ENCODE results near the gene MAP7D3.

The MAP7D3 gene

DNA sequence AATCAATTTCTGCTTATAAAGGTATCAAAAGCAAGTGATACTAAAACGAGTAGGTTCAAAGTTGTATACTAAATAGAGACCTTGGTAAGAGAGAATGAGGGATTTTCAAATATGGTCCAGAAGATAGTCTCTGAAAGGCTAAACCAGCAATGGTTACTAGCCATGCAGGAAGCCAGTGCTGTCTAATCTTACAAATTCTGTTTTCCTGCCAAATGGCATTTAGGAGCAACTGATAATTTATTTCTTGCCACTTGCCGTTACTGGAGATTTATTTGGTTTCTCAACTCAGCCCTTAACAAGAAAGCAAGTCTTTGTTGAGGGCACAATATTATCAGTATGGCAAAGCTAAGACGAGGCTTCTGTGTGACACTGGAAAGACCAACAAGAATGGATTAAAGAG, 47.2 kb downstream of the MAP7D3 start:
- H3K79me1 ChIP-seq (ENCODE audit: low read depth, low read length) = no peaks in the 10 kb centered on the region
- no peak overlapping the region for H2BK15ac ChIP-seq (ENCODE audit: low read length)
- H3K4me3 ChIP-seq (ENCODE audit: low read length in 2 of 2) = no peak overlapping the region
- H3K27me3 ChIP-seq (ENCODE audit: control insufficient read depth in 3 of 3, insufficient read depth in 3 of 3, low read depth in 1 of 3, low read length in 3 of 3) = no peaks in the 10 kb centered on the region
- H3K36me3 ChIP-seq (replicated peaks in 1 of 2; ENCODE audit: control insufficient read depth in 2 of 2, insufficient read depth in 2 of 2, low read length in 2 of 2) = peaks cover 4 to 10% of the 10 kb centered on the region in 2 donors
- no CpG with 5 or more reads among the region's 3 CpGs for WGBS, 2 donors (ENCODE audit: extremely low coverage in 2 of 2, insufficient read length in 2 of 2, insufficient replicate concordance in 1 of 2)
- H3K9ac ChIP-seq (ENCODE audit: low read depth, low read length, poor library complexity) = no peak overlapping the region
- H2BK5ac ChIP-seq (ENCODE audit: low read length) = no peak overlapping the region
- no peak overlapping the region for H3K4me2 ChIP-seq (ENCODE audit: insufficient read depth, low read length, poor library complexity, severe bottlenecking)
- no peak overlapping the region for H4K91ac ChIP-seq (ENCODE audit: low read depth, low read length, poor library complexity)
- no peak overlapping the region for H2AK5ac ChIP-seq (ENCODE audit: low read depth, low read length)
- peaks cover 0 to 3% of the 10 kb centered on the region in 2 donors for H3K4me1 ChIP-seq (ENCODE audit: control insufficient read depth in 2 of 2, insufficient read depth in 1 of 2, low read depth in 1 of 2, low read length in 2 of 2)
- H2AFZ ChIP-seq (ENCODE audit: low read length) = no peak overlapping the region
- no peak overlapping the region for H3K27ac ChIP-seq (replicated peaks; ENCODE audit: low read length)
- no peak overlapping the region for H2BK120ac ChIP-seq (ENCODE audit: low read depth, low read length)
- H3K23ac ChIP-seq (ENCODE audit: low read depth, low read length, poor library complexity) = no peak overlapping the region
- no peak overlapping the region for H3K4ac ChIP-seq (ENCODE audit: low read length)
- no peaks in the 10 kb centered on the region for H3K9me3 ChIP-seq (replicated peaks in 1 of 2; ENCODE audit: control insufficient read depth in 2 of 2, insufficient read depth in 1 of 2, low read depth in 1 of 2, low read length in 2 of 2)
- no peak overlapping the region for H4K8ac ChIP-seq (ENCODE audit: low read depth, low read length)
- no peak overlapping the region for H2BK12ac ChIP-seq (ENCODE audit: low read length)
- H3K14ac ChIP-seq (ENCODE audit: low read length) = no peak overlapping the region
- DNase-seq (ENCODE audit: low spot score) = no peak
- no peak overlapping the region for H3K18ac ChIP-seq (ENCODE audit: low read length)

DNA sequence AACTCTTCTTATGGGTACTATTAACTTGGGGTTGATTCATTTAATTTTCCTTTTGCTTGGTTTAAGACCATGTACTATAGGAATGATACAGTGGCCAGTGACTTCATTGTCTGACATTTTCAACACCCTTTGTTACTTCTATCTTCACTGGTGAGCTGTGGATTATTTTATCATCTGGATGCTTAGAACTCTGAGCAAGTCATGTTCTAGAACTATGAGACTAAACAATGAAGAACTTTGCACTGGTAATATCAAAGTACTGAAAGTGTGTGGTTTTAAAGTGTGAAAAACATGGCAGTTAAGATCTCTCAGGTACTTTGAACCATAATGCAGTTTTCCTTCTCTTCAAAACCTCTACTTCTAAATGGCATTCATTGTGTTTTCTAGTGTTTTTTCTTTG, 47.8 kb downstream of the MAP7D3 start:
- H3K14ac ChIP-seq (ENCODE audit: low read length) = no peak overlapping the region
- H4K8ac ChIP-seq (ENCODE audit: low read depth, low read length) = no peak overlapping the region
- H3K79me1 ChIP-seq (ENCODE audit: low read depth, low read length) = no peaks in the 10 kb centered on the region
- H3K36me3 ChIP-seq (replicated peaks in 1 of 2; ENCODE audit: control insufficient read depth in 2 of 2, insufficient read depth in 2 of 2, low read length in 2 of 2) = peaks cover 4 to 10% of the 10 kb centered on the region in 2 donors
- no peak overlapping the region for H3K4me2 ChIP-seq (ENCODE audit: insufficient read depth, low read length, poor library complexity, severe bottlenecking)
- no peak for DNase-seq (ENCODE audit: low spot score)
- no peaks in the 10 kb centered on the region for H3K27me3 ChIP-seq (ENCODE audit: control insufficient read depth in 3 of 3, insufficient read depth in 3 of 3, low read depth in 1 of 3, low read length in 3 of 3)
- H2BK15ac ChIP-seq (ENCODE audit: low read length) = no peak overlapping the region
- H2BK120ac ChIP-seq (ENCODE audit: low read depth, low read length) = no peak overlapping the region
- H2AK5ac ChIP-seq (ENCODE audit: low read depth, low read length) = no peak overlapping the region
- peaks cover 0 to 3% of the 10 kb centered on the region in 2 donors for H3K4me1 ChIP-seq (ENCODE audit: control insufficient read depth in 2 of 2, insufficient read depth in 1 of 2, low read depth in 1 of 2, low read length in 2 of 2)
- no peak overlapping the region for H3K27ac ChIP-seq (replicated peaks; ENCODE audit: low read length)
- no peak overlapping the region for H3K4ac ChIP-seq (ENCODE audit: low read length)
- H2BK12ac ChIP-seq (ENCODE audit: low read length) = no peak overlapping the region
- H3K9ac ChIP-seq (ENCODE audit: low read depth, low read length, poor library complexity) = no peak overlapping the region
- H2BK5ac ChIP-seq (ENCODE audit: low read length) = no peak overlapping the region
- H2AFZ ChIP-seq (ENCODE audit: low read length) = no peak overlapping the region
- no peaks in the 10 kb centered on the region for H3K9me3 ChIP-seq (replicated peaks in 1 of 2; ENCODE audit: control insufficient read depth in 2 of 2, insufficient read depth in 1 of 2, low read depth in 1 of 2, low read length in 2 of 2)
- no peak overlapping the region for H4K91ac ChIP-seq (ENCODE audit: low read depth, low read length, poor library complexity)
- no peak overlapping the region for H3K4me3 ChIP-seq (ENCODE audit: low read length in 2 of 2)
- H3K23ac ChIP-seq (ENCODE audit: low read depth, low read length, poor library complexity) = no peak overlapping the region
- H3K18ac ChIP-seq (ENCODE audit: low read length) = no peak overlapping the region

DNA sequence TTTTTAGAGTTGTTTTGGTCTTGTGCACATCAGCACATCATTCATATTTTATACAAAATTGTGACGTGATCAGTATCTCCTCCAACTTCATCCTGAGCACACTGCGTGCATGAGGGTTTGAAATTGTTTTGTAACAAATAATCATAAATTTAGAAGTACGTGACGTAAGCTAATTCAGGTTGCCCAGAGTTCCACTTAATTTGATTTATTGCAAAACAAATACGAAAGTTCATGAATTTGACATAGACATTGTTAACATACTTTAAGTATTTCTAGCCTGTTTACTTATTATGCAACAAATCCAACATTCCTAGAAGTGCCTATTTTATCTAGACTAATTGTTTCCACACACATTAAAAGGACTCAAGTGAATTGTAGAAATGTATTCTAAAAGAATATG, 48.3 kb downstream of the MAP7D3 start:
- DNase-seq (ENCODE audit: low spot score) = no peak
- WGBS, 2 donors (ENCODE audit: extremely low coverage in 2 of 2, insufficient read length in 2 of 2, insufficient replicate concordance in 1 of 2) = no CpG with 5 or more reads among the region's 5 CpGs
- H3K4me1 ChIP-seq (ENCODE audit: control insufficient read depth in 2 of 2, insufficient read depth in 1 of 2, low read depth in 1 of 2, low read length in 2 of 2) = peaks cover 0 to 3% of the 10 kb centered on the region in 2 donors

DNA sequence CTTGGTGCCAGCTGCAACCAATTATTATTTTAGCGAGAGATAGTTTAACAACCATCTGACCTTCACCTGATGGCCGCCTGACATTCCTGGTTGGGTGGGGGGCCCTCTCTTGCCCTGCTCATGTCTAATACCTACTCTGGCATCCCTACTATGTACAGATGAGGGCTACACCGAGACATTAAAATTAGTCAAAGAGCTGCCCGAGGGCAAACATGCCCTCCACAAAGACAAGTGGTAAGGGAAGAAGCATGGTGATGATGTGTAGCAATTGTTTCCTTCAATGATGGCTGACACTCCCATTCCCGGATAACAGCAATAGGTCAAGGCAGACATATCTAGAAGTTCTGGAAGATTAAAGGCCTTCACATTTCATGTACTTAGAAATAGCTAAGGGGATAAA, 49.6 kb downstream of the MAP7D3 start:
- Histone ChIP-seq H3K4me1 (ENCODE audit: control insufficient read depth in 2 of 2, insufficient read depth in 1 of 2, low read depth in 1 of 2, low read length in 2 of 2) (peaks cover 0 to 3% of the 10 kb centered on the region in 2 donors), H3K36me3 (replicated peaks in 1 of 2; ENCODE audit: control insufficient read depth in 2 of 2, insufficient read depth in 2 of 2, low read length in 2 of 2) (no peaks in the 10 kb centered on the region), H2BK15ac (ENCODE audit: low read length) (no peak overlapping the region), H3K4me3 (ENCODE audit: low read length in 2 of 2) (no peak overlapping the region), H3K23ac (ENCODE audit: low read depth, low read length, poor library complexity) (no peak overlapping the region), H3K27me3 (ENCODE audit: control insufficient read depth in 3 of 3, insufficient read depth in 3 of 3, low read depth in 1 of 3, low read length in 3 of 3) (no peaks in the 10 kb centered on the region), H3K14ac (ENCODE audit: low read length) (no peak overlapping the region), H3K4me2 (ENCODE audit: insufficient read depth, low read length, poor library complexity, severe bottlenecking) (no peak overlapping the region), H3K9me3 (replicated peaks in 1 of 2; ENCODE audit: control insufficient read depth in 2 of 2, insufficient read depth in 1 of 2, low read depth in 1 of 2, low read length in 2 of 2) (no peaks in the 10 kb centered on the region), H2BK5ac (ENCODE audit: low read length) (no peak overlapping the region), H3K4ac (ENCODE audit: low read length) (no peak overlapping the region), H3K9ac (ENCODE audit: low read depth, low read length, poor library complexity) (no peak overlapping the region), H3K27ac (replicated peaks; ENCODE audit: low read length) (no peak overlapping the region), H2AK5ac (ENCODE audit: low read depth, low read length) (no peak overlapping the region), H3K79me1 (ENCODE audit: low read depth, low read length) (no peaks in the 10 kb centered on the region), H3K18ac (ENCODE audit: low read length) (no peak overlapping the region), H4K91ac (ENCODE audit: low read depth, low read length, poor library complexity) (no peak overlapping the region), H2BK120ac (ENCODE audit: low read depth, low read length) (no peak overlapping the region), H4K8ac (ENCODE audit: low read depth, low read length) (no peak overlapping the region), H2AFZ (ENCODE audit: low read length) (no peak overlapping the region), H2BK12ac (ENCODE audit: low read length) (no peak overlapping the region)
- no CpG with 5 or more reads among the region's 5 CpGs for WGBS, 2 donors (ENCODE audit: extremely low coverage in 2 of 2, insufficient read length in 2 of 2, insufficient replicate concordance in 1 of 2)
- DNase-seq (ENCODE audit: low spot score) = no peak

More for the DNA sequence above, 48.3 kb downstream of the MAP7D3 start:
- no peak overlapping the region for H3K4me3 ChIP-seq (ENCODE audit: low read length in 2 of 2)
- H3K36me3 ChIP-seq (replicated peaks in 1 of 2; ENCODE audit: control insufficient read depth in 2 of 2, insufficient read depth in 2 of 2, low read length in 2 of 2) = peaks cover under 1 to 7% of the 10 kb centered on the region in 2 donors
- no peak overlapping the region for H3K23ac ChIP-seq (ENCODE audit: low read depth, low read length, poor library complexity)
- H4K91ac ChIP-seq (ENCODE audit: low read depth, low read length, poor library complexity) = no peak overlapping the region
- no peak overlapping the region for H3K9ac ChIP-seq (ENCODE audit: low read depth, low read length, poor library complexity)
- H4K8ac ChIP-seq (ENCODE audit: low read depth, low read length) = no peak overlapping the region
- H2AFZ ChIP-seq (ENCODE audit: low read length) = no peak overlapping the region
- no peak overlapping the region for H2AK5ac ChIP-seq (ENCODE audit: low read depth, low read length)
- H3K9me3 ChIP-seq (replicated peaks in 1 of 2; ENCODE audit: control insufficient read depth in 2 of 2, insufficient read depth in 1 of 2, low read depth in 1 of 2, low read length in 2 of 2) = no peaks in the 10 kb centered on the region
- H3K18ac ChIP-seq (ENCODE audit: low read length) = no peak overlapping the region
- no peak overlapping the region for H3K4ac ChIP-seq (ENCODE audit: low read length)
- no peak overlapping the region for H3K14ac ChIP-seq (ENCODE audit: low read length)
- H3K79me1 ChIP-seq (ENCODE audit: low read depth, low read length) = no peaks in the 10 kb centered on the region
- H2BK5ac ChIP-seq (ENCODE audit: low read length) = no peak overlapping the region
- no peak overlapping the region for H3K4me2 ChIP-seq (ENCODE audit: insufficient read depth, low read length, poor library complexity, severe bottlenecking)
- no peak overlapping the region for H3K27ac ChIP-seq (replicated peaks; ENCODE audit: low read length)
- H2BK120ac ChIP-seq (ENCODE audit: low read depth, low read length) = no peak overlapping the region
- H3K27me3 ChIP-seq (ENCODE audit: control insufficient read depth in 3 of 3, insufficient read depth in 3 of 3, low read depth in 1 of 3, low read length in 3 of 3) = no peaks in the 10 kb centered on the region
- no peak overlapping the region for H2BK12ac ChIP-seq (ENCODE audit: low read length)
- H2BK15ac ChIP-seq (ENCODE audit: low read length) = no peak overlapping the region
